ENCODE data around the gene SPRR2D.
"Not testable (repeated sequence)": the region's sequence is repeated elsewhere in the genome, so short reads cannot be mapped to it uniquely, and the experiment has no call there.

SPRR2D gene

DNA sequence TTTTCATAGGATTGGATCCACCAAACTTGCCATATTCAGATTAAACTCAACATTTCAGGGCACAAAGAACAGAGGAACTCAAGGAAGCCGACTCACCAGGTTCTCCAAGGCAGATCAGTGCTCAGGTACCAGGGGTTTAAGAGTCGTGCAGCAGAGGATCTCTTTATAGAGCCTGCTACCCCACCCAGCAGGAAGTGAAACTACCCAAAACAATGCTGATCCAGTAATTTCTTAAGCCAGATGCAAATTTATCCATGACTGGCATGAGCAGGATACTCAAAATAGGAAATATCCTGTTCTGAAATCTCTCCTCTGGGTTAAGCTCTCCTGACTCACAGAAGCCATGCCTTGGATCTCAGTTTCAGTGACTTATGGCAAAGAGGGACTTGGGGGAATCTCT, 16.5 kb upstream of the SPRR2D start, which contains the start of gene SPRR2A:
TSS of gene SPRR2A (minus strand) at position 138 of the 400 bp plus-strand sequence. CDS start 777 bp downstream, outside the sequence.
- TF ChIP-seq, protein P1, sequence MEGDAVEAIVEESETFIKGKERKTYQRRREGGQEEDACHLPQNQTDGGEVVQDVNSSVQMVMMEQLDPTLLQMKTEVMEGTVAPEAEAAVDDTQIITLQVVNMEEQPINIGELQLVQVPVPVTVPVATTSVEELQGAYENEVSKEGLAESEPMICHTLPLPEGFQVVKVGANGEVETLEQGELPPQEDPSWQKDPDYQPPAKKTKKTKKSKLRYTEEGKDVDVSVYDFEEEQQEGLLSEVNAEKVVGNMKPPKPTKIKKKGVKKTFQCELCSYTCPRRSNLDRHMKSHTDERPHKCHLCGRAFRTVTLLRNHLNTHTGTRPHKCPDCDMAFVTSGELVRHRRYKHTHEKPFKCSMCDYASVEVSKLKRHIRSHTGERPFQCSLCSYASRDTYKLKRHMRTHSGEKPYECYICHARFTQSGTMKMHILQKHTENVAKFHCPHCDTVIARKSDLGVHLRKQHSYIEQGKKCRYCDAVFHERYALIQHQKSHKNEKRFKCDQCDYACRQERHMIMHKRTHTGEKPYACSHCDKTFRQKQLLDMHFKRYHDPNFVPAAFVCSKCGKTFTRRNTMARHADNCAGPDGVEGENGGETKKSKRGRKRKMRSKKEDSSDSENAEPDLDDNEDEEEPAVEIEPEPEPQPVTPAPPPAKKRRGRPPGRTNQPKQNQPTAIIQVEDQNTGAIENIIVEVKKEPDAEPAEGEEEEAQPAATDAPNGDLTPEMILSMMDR (conservative IDR thresholded peaks at IDR 0.05; ENCODE audit: low read depth, low read length): no peak
- no peak within 1 kb of the TSS for H3K4me3 ChIP-seq (IDR thresholded peaks at IDR 0.05; ENCODE audit: insufficient read depth, low read depth, low read length)
- no peak within 1 kb of the TSS for H2AFZ ChIP-seq (ENCODE audit: low read depth)

GRCh38 chr1:153056111-153056510, 15.2 kb upstream of the SPRR2D start:
- not testable (repeated sequence) for H3K4me3 ChIP-seq (IDR thresholded peaks at IDR 0.05; ENCODE audit: insufficient read depth, low read depth, low read length); H3K79me2 ChIP-seq (ENCODE audit: insufficient read depth, low read depth); H3K27ac ChIP-seq; H3K9ac ChIP-seq; H3K36me3 ChIP-seq (ENCODE audit: insufficient read depth); H3K4me1 ChIP-seq (ENCODE audit: low read depth, poor library complexity, severe bottlenecking); H3K27me3 ChIP-seq (ENCODE audit: insufficient read depth, low read depth); H4K20me1 ChIP-seq (ENCODE audit: insufficient read depth); H3K4me2 ChIP-seq; H2AFZ ChIP-seq (ENCODE audit: low read depth)

More for the DNA sequence above, 16.5 kb upstream of the SPRR2D start, which contains the start of gene SPRR2A:
- peaks cover 6% of the 10 kb centered on the region for H3K4me1 ChIP-seq (ENCODE audit: low read depth, poor library complexity, severe bottlenecking)
- no peak within 1 kb of the TSS for H3K9ac ChIP-seq
- H3K4me2 ChIP-seq: no peak within 1 kb of the TSS
- H3K36me3 ChIP-seq (ENCODE audit: insufficient read depth): no peaks in the 10 kb centered on the region
- H4K20me1 ChIP-seq (ENCODE audit: insufficient read depth): no peaks in the 10 kb centered on the region
- no peak within 1 kb of the TSS for H3K27ac ChIP-seq
- H3K79me2 ChIP-seq (ENCODE audit: insufficient read depth, low read depth): no peaks in the 10 kb centered on the region
- no peaks in the 10 kb centered on the region for H3K27me3 ChIP-seq (ENCODE audit: insufficient read depth, low read depth)

GRCh38 chr1:153049211-153049610, 8.3 kb upstream of the SPRR2D start:
- TF ChIP-seq, protein P1 (conservative IDR thresholded peaks at IDR 0.05; ENCODE audit: low read depth, low read length): no peak
- Histone ChIP-seq H3K4me2 (no peak overlapping the region), H3K4me3 (IDR thresholded peaks at IDR 0.05; ENCODE audit: insufficient read depth, low read depth, low read length) (no peak overlapping the region), H3K36me3 (ENCODE audit: insufficient read depth) (no peaks in the 10 kb centered on the region), H3K4me1 (ENCODE audit: low read depth, poor library complexity, severe bottlenecking) (no peaks in the 10 kb centered on the region), H3K79me2 (ENCODE audit: insufficient read depth, low read depth) (no peaks in the 10 kb centered on the region), H3K27me3 (ENCODE audit: insufficient read depth, low read depth) (no peaks in the 10 kb centered on the region), H2AFZ (ENCODE audit: low read depth) (no peak overlapping the region), H3K27ac (no peak overlapping the region), H3K9ac (no peak overlapping the region), H4K20me1 (ENCODE audit: insufficient read depth) (no peaks in the 10 kb centered on the region)

DNA sequence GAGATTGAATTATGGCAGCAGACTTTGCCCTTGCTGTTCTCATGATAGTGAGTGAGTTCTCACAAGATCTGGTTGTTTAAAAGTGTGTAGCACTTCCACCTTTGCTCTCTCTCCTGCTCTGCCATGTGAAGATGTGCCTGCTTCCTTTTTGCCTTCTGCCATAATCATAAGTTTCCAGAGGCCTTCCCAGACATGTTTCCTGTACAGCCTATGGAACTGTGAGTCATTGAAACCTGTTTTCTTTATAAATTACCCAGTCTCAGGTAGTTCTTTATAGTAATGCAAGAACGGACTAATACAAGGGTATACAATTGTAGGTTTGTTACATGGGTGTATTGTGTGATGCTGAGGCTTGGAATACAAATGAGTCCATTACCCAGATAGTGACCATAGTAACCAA, 5.7 kb downstream of the SPRR2D start:
- Histone ChIP-seq H3K4me3 (IDR thresholded peaks at IDR 0.05; ENCODE audit: insufficient read depth, low read depth, low read length) (no peak overlapping the region), H3K4me1 (ENCODE audit: low read depth, poor library complexity, severe bottlenecking) (no peaks in the 10 kb centered on the region), H3K79me2 (ENCODE audit: insufficient read depth, low read depth) (no peaks in the 10 kb centered on the region), H3K36me3 (ENCODE audit: insufficient read depth) (no peaks in the 10 kb centered on the region), H2AFZ (ENCODE audit: low read depth) (no peak overlapping the region), H4K20me1 (ENCODE audit: insufficient read depth) (no peaks in the 10 kb centered on the region), H3K27ac (no peak overlapping the region), H3K9ac (no peak overlapping the region), H3K27me3 (ENCODE audit: insufficient read depth, low read depth) (no peaks in the 10 kb centered on the region), H3K4me2 (no peak overlapping the region)
- TF ChIP-seq, protein P1 (conservative IDR thresholded peaks at IDR 0.05; ENCODE audit: low read depth, low read length): no peak

GRCh38 chr1:153032677-153033308, 8.1 kb downstream of the SPRR2D start:
- Histone ChIP-seq H3K36me3 (ENCODE audit: insufficient read depth) (no peaks in the 10 kb centered on the region), H3K79me2 (ENCODE audit: insufficient read depth, low read depth) (no peaks in the 10 kb centered on the region), H3K27ac (no peak overlapping the region), H4K20me1 (ENCODE audit: insufficient read depth) (no peaks in the 10 kb centered on the region), H3K27me3 (ENCODE audit: insufficient read depth, low read depth) (no peaks in the 10 kb centered on the region), H3K4me3 (IDR thresholded peaks at IDR 0.05; ENCODE audit: insufficient read depth, low read depth, low read length) (no peak overlapping the region), H3K4me1 (ENCODE audit: low read depth, poor library complexity, severe bottlenecking) (no peaks in the 10 kb centered on the region), H3K9ac (no peak overlapping the region), H2AFZ (ENCODE audit: low read depth) (no peak overlapping the region), H3K4me2 (no peak overlapping the region)
- TF ChIP-seq, protein P1 (conservative IDR thresholded peaks at IDR 0.05; ENCODE audit: low read depth, low read length): peak; percentile 43

All from KMS-11 (cell line).